ENCODE data around the gene LETMD1. TPM values are rescaled to one million over a fixed set of nuclear protein-coding genes. Genes with fewer than 3 reads are reported as not detected.

The LETMD1 gene
- total RNA-seq, 1 donor from 2014 or later = 64.3 TPM

DNA sequence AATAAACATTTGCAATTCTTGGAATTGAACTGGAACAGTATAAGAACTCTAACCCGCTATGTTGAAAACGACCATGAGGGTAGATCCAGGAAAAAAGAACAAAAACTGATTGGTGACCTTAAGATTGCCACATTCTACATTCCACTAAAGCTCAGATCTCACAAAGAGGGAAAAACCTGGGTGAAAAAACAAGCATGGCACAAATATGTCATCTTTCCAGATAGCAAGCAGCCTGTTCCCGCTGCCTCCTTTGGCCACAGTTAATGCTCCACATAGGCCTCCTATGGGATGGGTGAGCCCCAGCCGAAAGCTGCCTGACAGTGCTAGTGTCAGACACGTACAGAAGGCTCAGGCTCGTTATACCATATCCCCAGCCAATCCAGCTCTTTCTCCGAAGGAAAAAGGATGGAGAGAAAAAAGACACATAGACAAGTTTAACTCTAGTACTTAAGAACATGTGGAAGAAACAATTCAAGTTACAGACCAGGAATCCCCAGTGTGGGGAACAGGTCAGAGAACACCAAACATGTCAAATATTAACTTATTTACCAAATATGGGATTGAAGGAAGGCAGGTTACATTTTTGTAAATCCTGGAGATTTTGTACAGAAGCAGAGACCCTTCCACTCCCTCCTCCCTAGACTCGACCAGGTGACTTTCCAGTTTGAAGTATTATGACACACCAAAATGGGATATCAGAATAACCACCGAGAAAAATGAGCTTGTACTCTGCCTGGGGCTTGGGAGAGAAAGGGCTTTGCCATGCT is 14.7 kb downstream of the LETMD1 start:
- TF ChIP-seq POLR2AphosphoS5 (IDR thresholded peaks at IDR 0.05; ENCODE audit: insufficient read depth in 1 of 2, low read depth in 1 of 2) (no peak), POLR2A (IDR thresholded peaks at IDR 0.05) (no peak)
- TF ChIP-seq, protein P1, sequence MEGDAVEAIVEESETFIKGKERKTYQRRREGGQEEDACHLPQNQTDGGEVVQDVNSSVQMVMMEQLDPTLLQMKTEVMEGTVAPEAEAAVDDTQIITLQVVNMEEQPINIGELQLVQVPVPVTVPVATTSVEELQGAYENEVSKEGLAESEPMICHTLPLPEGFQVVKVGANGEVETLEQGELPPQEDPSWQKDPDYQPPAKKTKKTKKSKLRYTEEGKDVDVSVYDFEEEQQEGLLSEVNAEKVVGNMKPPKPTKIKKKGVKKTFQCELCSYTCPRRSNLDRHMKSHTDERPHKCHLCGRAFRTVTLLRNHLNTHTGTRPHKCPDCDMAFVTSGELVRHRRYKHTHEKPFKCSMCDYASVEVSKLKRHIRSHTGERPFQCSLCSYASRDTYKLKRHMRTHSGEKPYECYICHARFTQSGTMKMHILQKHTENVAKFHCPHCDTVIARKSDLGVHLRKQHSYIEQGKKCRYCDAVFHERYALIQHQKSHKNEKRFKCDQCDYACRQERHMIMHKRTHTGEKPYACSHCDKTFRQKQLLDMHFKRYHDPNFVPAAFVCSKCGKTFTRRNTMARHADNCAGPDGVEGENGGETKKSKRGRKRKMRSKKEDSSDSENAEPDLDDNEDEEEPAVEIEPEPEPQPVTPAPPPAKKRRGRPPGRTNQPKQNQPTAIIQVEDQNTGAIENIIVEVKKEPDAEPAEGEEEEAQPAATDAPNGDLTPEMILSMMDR (IDR thresholded peaks at IDR 0.05) = no peak
- Histone ChIP-seq H3K27ac (no peak overlapping the region), H3K36me3 (peaks cover 0 to 81% of the 10 kb centered on the region in 2 donors), H3K4me1 (no peaks in the 10 kb centered on the region), H3K4me3 (no peak overlapping the region), H3K27me3 (no peaks in the 10 kb centered on the region), H3K9me3 (no peaks in the 10 kb centered on the region)
- no peak for DNase-seq (ENCODE audit: extremely low spot score in 2 of 2)
- intact Hi-C loops (cut with DNase I) = no loop called here

DNA sequence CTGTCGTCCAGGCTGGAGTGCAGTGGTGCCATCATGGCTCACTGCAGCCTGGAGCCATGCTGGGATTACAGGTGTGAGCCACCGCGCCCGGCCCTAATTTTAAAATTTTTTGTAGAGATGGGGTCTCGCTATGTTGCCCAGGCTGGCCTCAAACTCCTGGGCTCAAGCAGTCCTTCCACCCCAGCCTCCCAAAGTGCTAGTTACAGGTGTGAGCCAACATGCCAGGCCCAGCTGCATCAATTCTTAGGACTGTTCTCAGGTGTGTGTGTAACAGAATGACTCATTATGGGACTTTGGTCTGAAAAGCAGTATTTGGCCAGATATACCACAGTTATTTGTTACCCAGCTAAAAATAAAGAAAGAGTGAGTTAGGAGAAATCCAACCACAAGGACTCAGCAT is 17.4 kb downstream of the LETMD1 start:
- intact Hi-C loops (cut with DNase I) = no loop called here
- TF ChIP-seq, protein P1 (IDR thresholded peaks at IDR 0.05) = no peak
- TF ChIP-seq POLR2A (IDR thresholded peaks at IDR 0.05) (no peak), POLR2AphosphoS5 (IDR thresholded peaks at IDR 0.05; ENCODE audit: insufficient read depth in 1 of 2, low read depth in 1 of 2) (no peak)
- no peaks in the 10 kb centered on the region for H3K4me1 ChIP-seq
- no peak overlapping the region for H3K4me3 ChIP-seq
- no peak for DNase-seq (ENCODE audit: extremely low spot score in 2 of 2)
- peaks cover 0 to 76% of the 10 kb centered on the region in 2 donors for H3K36me3 ChIP-seq
- H3K27me3 ChIP-seq = no peaks in the 10 kb centered on the region
- H3K9me3 ChIP-seq = no peaks in the 10 kb centered on the region
- H3K27ac ChIP-seq = no peak overlapping the region

DNA sequence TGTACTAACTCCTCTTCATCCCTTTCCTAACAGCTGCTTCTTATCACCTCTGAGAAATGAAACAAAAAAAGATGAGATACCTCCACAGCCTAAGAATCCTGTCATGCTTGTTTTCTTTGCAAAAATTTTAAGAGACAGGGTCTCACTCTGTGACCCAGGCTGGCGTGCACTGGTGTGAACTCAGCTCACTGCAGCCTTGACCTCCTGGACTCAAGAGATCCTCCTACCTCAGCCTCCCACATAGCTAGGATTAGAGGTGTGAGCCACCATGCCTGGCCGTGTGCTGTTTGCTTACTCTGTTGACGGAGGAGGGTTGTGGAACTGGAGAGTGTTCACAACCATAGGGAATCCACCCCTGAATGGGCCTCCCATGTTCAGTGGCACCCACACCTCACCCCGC is 19.1 kb downstream of the LETMD1 start:
- no peak overlapping the region for H3K4me3 ChIP-seq
- no peaks in the 10 kb centered on the region for H3K27me3 ChIP-seq
- peaks cover 0 to 90% of the 10 kb centered on the region in 2 donors for H3K36me3 ChIP-seq
- intact Hi-C loops (cut with DNase I) = no loop called here
- no peak overlapping the region for H3K27ac ChIP-seq
- no peaks in the 10 kb centered on the region for H3K9me3 ChIP-seq
- TF ChIP-seq POLR2AphosphoS5 (IDR thresholded peaks at IDR 0.05; ENCODE audit: insufficient read depth in 1 of 2, low read depth in 1 of 2) = no peak
- TF ChIP-seq POLR2A (IDR thresholded peaks at IDR 0.05) = no peak
- TF ChIP-seq, protein P1 (IDR thresholded peaks at IDR 0.05) = no peak
- DNase-seq (ENCODE audit: extremely low spot score in 2 of 2) = no peak
- no peaks in the 10 kb centered on the region for H3K4me1 ChIP-seq

GRCh38 chr12:51067771-51068170 is 19.6 kb downstream of the LETMD1 start:
- H3K36me3 ChIP-seq = peaks cover 0 to 87% of the 10 kb centered on the region in 2 donors
- intact Hi-C loops (cut with DNase I) = no loop called here

GRCh38 chr12:51070004-51070403 is 21.9 kb downstream of the LETMD1 start:
- Histone ChIP-seq H3K9me3 (no peaks in the 10 kb centered on the region), H3K36me3 (peaks cover 0 to 79% of the 10 kb centered on the region in 2 donors), H3K27ac (no peak overlapping the region), H3K27me3 (no peaks in the 10 kb centered on the region), H3K4me1 (no peaks in the 10 kb centered on the region), H3K4me3 (no peak overlapping the region)
- intact Hi-C loops (cut with DNase I) = no loop called here
- no peak for DNase-seq (ENCODE audit: extremely low spot score in 2 of 2)
- TF ChIP-seq POLR2A (IDR thresholded peaks at IDR 0.05) (no peak), POLR2AphosphoS5 (IDR thresholded peaks at IDR 0.05; ENCODE audit: insufficient read depth in 1 of 2, low read depth in 1 of 2) (no peak)
- TF ChIP-seq, protein P1 (IDR thresholded peaks at IDR 0.05) = no peak

More at GRCh38 chr12:51067771-51068170, 19.6 kb downstream of the LETMD1 start:
- Histone ChIP-seq H3K27ac (no peak overlapping the region), H3K4me1 (no peaks in the 10 kb centered on the region), H3K9me3 (no peaks in the 10 kb centered on the region), H3K4me3 (no peak overlapping the region), H3K27me3 (no peaks in the 10 kb centered on the region)
- TF ChIP-seq POLR2AphosphoS5 (IDR thresholded peaks at IDR 0.05; ENCODE audit: insufficient read depth in 1 of 2, low read depth in 1 of 2) = no peak
- no peak for DNase-seq (ENCODE audit: extremely low spot score in 2 of 2)
